ENCODE measurements around the gene CARHSP1. TPM values are rescaled to one million over a fixed set of nuclear protein-coding genes. Genes with fewer than 3 reads are reported as not detected.

The CARHSP1 gene
- total RNA-seq, 1 experiment from 2014 or later: 79.7 TPM

DNA sequence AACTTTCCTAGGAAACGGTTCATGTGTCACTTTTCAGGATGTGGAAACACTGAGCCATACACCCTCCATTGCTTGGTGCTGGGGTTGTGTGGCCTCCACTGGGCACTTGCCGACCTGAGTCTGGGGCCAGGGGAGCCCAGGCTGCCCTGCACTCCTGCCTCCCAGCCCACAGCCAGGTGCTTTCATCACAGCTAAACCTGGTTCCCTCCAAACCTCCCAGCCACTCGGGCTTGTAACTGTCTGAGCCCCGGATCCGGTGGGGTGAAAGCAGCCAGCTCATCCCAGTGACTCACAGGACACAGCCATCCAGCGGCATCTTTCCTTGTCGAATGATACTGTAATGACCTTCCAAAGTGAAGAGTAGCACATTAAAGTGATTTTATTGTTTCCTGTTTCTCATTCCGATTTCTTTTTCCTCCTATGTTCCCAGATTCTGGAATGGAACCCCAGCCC is 19.8 kb downstream of the CARHSP1 start:
- BruUV-seq (replicated peaks): no TSS peak
- TF ChIP-seq EZH2phosphoT487 (IDR thresholded peaks at IDR 0.05; ENCODE audit: borderline replicate concordance): no peak
- no peak for TF ChIP-seq CBX3 (IDR thresholded peaks at IDR 0.05; ENCODE audit: low read depth)
- TF ChIP-seq, protein P1, sequence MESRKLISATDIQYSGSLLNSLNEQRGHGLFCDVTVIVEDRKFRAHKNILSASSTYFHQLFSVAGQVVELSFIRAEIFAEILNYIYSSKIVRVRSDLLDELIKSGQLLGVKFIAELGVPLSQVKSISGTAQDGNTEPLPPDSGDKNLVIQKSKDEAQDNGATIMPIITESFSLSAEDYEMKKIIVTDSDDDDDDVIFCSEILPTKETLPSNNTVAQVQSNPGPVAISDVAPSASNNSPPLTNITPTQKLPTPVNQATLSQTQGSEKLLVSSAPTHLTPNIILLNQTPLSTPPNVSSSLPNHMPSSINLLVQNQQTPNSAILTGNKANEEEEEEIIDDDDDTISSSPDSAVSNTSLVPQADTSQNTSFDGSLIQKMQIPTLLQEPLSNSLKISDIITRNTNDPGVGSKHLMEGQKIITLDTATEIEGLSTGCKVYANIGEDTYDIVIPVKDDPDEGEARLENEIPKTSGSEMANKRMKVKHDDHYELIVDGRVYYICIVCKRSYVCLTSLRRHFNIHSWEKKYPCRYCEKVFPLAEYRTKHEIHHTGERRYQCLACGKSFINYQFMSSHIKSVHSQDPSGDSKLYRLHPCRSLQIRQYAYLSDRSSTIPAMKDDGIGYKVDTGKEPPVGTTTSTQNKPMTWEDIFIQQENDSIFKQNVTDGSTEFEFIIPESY (IDR thresholded peaks at IDR 0.05; ENCODE audit: extremely low read depth, insufficient replicate concordance, low read length): no peak
- TF ChIP-seq, protein P2, sequence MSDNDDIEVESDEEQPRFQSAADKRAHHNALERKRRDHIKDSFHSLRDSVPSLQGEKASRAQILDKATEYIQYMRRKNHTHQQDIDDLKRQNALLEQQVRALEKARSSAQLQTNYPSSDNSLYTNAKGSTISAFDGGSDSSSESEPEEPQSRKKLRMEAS (IDR thresholded peaks at IDR 0.05): no peak
- TF ChIP-seq CEBPB (IDR thresholded peaks at IDR 0.05; ENCODE audit: low read depth): no peak
- TF ChIP-seq SIN3A (IDR thresholded peaks at IDR 0.05; ENCODE audit: low read depth): no peak
- no peak for TF ChIP-seq JUND (IDR thresholded peaks at IDR 0.05)
- TF ChIP-seq ZNF274 (IDR thresholded peaks at IDR 0.05; ENCODE audit: low read depth, low read length): no peak
- TF ChIP-seq, protein P3, sequence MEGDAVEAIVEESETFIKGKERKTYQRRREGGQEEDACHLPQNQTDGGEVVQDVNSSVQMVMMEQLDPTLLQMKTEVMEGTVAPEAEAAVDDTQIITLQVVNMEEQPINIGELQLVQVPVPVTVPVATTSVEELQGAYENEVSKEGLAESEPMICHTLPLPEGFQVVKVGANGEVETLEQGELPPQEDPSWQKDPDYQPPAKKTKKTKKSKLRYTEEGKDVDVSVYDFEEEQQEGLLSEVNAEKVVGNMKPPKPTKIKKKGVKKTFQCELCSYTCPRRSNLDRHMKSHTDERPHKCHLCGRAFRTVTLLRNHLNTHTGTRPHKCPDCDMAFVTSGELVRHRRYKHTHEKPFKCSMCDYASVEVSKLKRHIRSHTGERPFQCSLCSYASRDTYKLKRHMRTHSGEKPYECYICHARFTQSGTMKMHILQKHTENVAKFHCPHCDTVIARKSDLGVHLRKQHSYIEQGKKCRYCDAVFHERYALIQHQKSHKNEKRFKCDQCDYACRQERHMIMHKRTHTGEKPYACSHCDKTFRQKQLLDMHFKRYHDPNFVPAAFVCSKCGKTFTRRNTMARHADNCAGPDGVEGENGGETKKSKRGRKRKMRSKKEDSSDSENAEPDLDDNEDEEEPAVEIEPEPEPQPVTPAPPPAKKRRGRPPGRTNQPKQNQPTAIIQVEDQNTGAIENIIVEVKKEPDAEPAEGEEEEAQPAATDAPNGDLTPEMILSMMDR (IDR thresholded peaks at IDR 0.05 in 2 of 3, conservative IDR thresholded peaks at IDR 0.05 in 1 of 3; ENCODE audit: borderline replicate concordance in 1 of 3, insufficient read depth in 1 of 3, low read depth in 2 of 3, low read length in 2 of 3): no peak
- TF ChIP-seq SRF (IDR thresholded peaks at IDR 0.05; ENCODE audit: low read depth): no peak
- TF ChIP-seq FOSL1 (IDR thresholded peaks at IDR 0.05; ENCODE audit: low read depth): no peak
- no peak for TF ChIP-seq ZFX (IDR thresholded peaks at IDR 0.05)
- TF ChIP-seq POLR2AphosphoS5 (IDR thresholded peaks at IDR 0.05; ENCODE audit: low read depth, low read length): no peak
- no peak for TF ChIP-seq EZH2 (IDR thresholded peaks at IDR 0.05)
- CTCF ChIA-PET: no interaction called here
- DNase-seq (ENCODE audit: low read depth, low spot score): no peak
- Histone ChIP-seq H3K36me3 (ENCODE audit: control insufficient read depth in 1 of 2, insufficient read depth in 2 of 2, low read length in 2 of 2) (peaks cover 14 to 40% of the 10 kb centered on the region in 2 experiments; a peak in 3 of 4 replicates), H3K9me2 (ENCODE audit: insufficient read depth) (no peaks in the 10 kb centered on the region), H3K4me2 (ENCODE audit: low read length) (no peak overlapping the region), H2AFZ (ENCODE audit: low read depth, low read length, poor library complexity, severe bottlenecking) (no peak overlapping the region), H3K79me2 (ENCODE audit: insufficient read depth, low read length) (peaks cover 30% of the 10 kb centered on the region), H3K4me3 (replicated peaks in 1 of 2; ENCODE audit: low read depth in 1 of 2, low read length in 2 of 2) (no peak overlapping the region), H3K4me1 (ENCODE audit: control insufficient read depth in 1 of 2, insufficient read depth in 2 of 2, low read length in 2 of 2) (no peaks in the 10 kb centered on the region; a peak in 1 of 4 replicates), H3K27me3 (ENCODE audit: insufficient read depth, low read length) (no peaks in the 10 kb centered on the region), H3K27ac (ENCODE audit: low read depth, low read length) (no peak overlapping the region), H3K9me3 (ENCODE audit: control insufficient read depth in 1 of 2, insufficient read depth in 1 of 2, low read depth in 1 of 2, low read length in 2 of 2) (no peaks in the 10 kb centered on the region), H3K9ac (ENCODE audit: low read length) (no peak overlapping the region), H4K20me1 (ENCODE audit: insufficient read depth) (no peaks in the 10 kb centered on the region)
- POLR2A ChIA-PET: no interaction called here
- no peak for ATAC-seq
- RAD21 ChIA-PET (ENCODE audit: low non-redundant PET in 1 of 2, low total read pairs in 2 of 2, uncharacterized antibody in 2 of 2, unreplicated experiment in 2 of 2): no interaction called here
- intact Hi-C loops (cut with micrococcal nuclease): no loop called here
